ENCODE measurements around the gene LEKR1. TPM values are rescaled to one million over a fixed set of nuclear protein-coding genes. Genes with fewer than 3 reads are reported as not detected.

The LEKR1 gene
- total and polyA plus RNA-seq, 9 of the 15 experiments (the other 6 are each of a cell fraction or from before 2014, with no cell fraction given): 0.76 to 1.8 (median 1.2) TPM

DNA sequence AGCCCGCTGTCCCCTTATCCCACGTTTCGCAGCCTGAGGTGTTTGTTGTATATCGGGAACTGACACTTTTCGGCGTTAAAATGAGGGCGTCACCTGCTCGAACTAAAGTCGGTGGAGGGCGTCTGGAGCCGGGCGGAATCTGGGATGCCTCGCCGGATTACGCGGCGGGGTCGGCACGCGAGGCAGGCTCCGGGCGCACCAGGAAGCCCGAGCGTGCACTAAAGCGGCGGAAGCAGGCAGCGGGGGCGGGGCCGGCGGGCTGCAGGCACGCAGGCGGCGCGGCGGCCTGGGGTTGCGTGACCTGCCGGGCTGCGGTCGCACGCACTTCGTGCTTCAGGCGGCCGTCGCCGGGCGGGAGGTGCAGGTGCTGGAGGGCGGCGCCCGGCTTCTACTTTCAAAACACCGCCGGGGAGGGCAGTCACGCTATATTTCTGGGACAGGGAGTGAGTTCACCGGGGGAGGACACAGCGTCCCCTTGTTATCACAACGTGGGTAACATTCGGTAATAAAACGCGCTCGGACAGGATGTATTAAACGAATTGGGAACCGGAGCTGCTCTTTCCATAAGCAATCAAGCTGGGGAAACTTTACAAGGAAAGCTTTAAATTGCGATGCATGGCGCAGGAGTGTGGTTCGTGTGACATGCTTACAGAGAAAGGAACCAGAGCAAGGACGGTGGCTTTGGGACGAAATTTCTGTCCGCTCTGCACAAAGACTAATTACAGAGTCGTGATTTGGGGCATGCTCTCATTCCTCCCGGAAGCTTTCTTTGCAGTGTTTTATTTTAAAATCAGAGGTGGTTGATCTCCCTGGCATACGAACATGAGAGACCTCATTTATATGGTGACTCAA, 9.1 kb upstream of the LEKR1 start (continued):
- TF ChIP-seq, protein P1, sequence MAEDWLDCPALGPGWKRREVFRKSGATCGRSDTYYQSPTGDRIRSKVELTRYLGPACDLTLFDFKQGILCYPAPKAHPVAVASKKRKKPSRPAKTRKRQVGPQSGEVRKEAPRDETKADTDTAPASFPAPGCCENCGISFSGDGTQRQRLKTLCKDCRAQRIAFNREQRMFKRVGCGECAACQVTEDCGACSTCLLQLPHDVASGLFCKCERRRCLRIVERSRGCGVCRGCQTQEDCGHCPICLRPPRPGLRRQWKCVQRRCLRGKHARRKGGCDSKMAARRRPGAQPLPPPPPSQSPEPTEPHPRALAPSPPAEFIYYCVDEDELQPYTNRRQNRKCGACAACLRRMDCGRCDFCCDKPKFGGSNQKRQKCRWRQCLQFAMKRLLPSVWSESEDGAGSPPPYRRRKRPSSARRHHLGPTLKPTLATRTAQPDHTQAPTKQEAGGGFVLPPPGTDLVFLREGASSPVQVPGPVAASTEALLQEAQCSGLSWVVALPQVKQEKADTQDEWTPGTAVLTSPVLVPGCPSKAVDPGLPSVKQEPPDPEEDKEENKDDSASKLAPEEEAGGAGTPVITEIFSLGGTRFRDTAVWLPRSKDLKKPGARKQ (CRISPR knock-in tag; IDR thresholded peaks at IDR 0.05): peak; percentile 97
- TF ChIP-seq, protein P2, sequence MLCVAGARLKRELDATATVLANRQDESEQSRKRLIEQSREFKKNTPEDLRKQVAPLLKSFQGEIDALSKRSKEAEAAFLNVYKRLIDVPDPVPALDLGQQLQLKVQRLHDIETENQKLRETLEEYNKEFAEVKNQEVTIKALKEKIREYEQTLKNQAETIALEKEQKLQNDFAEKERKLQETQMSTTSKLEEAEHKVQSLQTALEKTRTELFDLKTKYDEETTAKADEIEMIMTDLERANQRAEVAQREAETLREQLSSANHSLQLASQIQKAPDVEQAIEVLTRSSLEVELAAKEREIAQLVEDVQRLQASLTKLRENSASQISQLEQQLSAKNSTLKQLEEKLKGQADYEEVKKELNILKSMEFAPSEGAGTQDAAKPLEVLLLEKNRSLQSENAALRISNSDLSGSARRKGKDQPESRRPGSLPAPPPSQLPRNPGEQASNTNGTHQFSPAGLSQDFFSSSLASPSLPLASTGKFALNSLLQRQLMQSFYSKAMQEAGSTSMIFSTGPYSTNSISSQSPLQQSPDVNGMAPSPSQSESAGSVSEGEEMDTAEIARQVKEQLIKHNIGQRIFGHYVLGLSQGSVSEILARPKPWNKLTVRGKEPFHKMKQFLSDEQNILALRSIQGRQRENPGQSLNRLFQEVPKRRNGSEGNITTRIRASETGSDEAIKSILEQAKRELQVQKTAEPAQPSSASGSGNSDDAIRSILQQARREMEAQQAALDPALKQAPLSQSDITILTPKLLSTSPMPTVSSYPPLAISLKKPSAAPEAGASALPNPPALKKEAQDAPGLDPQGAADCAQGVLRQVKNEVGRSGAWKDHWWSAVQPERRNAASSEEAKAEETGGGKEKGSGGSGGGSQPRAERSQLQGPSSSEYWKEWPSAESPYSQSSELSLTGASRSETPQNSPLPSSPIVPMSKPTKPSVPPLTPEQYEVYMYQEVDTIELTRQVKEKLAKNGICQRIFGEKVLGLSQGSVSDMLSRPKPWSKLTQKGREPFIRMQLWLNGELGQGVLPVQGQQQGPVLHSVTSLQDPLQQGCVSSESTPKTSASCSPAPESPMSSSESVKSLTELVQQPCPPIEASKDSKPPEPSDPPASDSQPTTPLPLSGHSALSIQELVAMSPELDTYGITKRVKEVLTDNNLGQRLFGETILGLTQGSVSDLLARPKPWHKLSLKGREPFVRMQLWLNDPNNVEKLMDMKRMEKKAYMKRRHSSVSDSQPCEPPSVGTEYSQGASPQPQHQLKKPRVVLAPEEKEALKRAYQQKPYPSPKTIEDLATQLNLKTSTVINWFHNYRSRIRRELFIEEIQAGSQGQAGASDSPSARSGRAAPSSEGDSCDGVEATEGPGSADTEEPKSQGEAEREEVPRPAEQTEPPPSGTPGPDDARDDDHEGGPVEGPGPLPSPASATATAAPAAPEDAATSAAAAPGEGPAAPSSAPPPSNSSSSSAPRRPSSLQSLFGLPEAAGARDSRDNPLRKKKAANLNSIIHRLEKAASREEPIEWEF (CRISPR knock-in tag; IDR thresholded peaks at IDR 0.05): 0 out of 2 replicates have a peak, but pooled peaks have one; percentile 36
- TF ChIP-seq ILF3 (IDR thresholded peaks at IDR 0.05; ENCODE audit: borderline replicate concordance): no peak
- TF ChIP-seq CBFA2T3 (IDR thresholded peaks at IDR 0.05): peak; percentile 2; the same call in 1 of the 2 replicates
- TF ChIP-seq, protein P3, sequence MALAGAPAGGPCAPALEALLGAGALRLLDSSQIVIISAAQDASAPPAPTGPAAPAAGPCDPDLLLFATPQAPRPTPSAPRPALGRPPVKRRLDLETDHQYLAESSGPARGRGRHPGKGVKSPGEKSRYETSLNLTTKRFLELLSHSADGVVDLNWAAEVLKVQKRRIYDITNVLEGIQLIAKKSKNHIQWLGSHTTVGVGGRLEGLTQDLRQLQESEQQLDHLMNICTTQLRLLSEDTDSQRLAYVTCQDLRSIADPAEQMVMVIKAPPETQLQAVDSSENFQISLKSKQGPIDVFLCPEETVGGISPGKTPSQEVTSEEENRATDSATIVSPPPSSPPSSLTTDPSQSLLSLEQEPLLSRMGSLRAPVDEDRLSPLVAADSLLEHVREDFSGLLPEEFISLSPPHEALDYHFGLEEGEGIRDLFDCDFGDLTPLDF (CRISPR knock-in tag; IDR thresholded peaks at IDR 0.05): peak; percentile 8; the same call in 1 of the 2 replicates
- TF ChIP-seq, protein P4, sequence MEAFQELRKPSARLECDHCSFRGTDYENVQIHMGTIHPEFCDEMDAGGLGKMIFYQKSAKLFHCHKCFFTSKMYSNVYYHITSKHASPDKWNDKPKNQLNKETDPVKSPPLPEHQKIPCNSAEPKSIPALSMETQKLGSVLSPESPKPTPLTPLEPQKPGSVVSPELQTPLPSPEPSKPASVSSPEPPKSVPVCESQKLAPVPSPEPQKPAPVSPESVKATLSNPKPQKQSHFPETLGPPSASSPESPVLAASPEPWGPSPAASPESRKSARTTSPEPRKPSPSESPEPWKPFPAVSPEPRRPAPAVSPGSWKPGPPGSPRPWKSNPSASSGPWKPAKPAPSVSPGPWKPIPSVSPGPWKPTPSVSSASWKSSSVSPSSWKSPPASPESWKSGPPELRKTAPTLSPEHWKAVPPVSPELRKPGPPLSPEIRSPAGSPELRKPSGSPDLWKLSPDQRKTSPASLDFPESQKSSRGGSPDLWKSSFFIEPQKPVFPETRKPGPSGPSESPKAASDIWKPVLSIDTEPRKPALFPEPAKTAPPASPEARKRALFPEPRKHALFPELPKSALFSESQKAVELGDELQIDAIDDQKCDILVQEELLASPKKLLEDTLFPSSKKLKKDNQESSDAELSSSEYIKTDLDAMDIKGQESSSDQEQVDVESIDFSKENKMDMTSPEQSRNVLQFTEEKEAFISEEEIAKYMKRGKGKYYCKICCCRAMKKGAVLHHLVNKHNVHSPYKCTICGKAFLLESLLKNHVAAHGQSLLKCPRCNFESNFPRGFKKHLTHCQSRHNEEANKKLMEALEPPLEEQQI (IDR thresholded peaks at IDR 0.05): peak; percentile 37; the same call in 1 of the 2 replicates
- TF ChIP-seq, protein P5, sequence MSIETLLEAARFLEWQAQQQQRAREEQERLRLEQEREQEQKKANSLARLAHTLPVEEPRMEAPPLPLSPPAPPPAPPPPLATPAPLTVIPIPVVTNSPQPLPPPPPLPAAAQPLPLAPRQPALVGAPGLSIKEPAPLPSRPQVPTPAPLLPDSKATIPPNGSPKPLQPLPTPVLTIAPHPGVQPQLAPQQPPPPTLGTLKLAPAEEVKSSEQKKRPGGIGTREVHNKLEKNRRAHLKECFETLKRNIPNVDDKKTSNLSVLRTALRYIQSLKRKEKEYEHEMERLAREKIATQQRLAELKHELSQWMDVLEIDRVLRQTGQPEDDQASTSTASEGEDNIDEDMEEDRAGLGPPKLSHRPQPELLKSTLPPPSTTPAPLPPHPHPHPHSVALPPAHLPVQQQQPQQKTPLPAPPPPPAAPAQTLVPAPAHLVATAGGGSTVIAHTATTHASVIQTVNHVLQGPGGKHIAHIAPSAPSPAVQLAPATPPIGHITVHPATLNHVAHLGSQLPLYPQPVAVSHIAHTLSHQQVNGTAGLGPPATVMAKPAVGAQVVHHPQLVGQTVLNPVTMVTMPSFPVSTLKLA (conservative IDR thresholded peaks at IDR 0.05): peak; percentile 31 to 38; a peak in 1 of 4 replicates
- no peak for TF ChIP-seq FOXJ2 (tag; IDR thresholded peaks at IDR 0.05)
- TF ChIP-seq EHMT2 (IDR thresholded peaks at IDR 0.05): no peak
- TF ChIP-seq NRF1 (conservative IDR thresholded peaks at IDR 0.05 in 1 of 2, IDR thresholded peaks at IDR 0.05 in 1 of 2): peak in 1 of 2 experiments; percentile 50; a peak in 2 of 4 replicates
- TF ChIP-seq FOXK2 (conservative IDR thresholded peaks at IDR 0.05 in 1 of 2, IDR thresholded peaks at IDR 0.05 in 1 of 2; ENCODE audit: low read depth in 2 of 2): no peak

Measured in K562 (cell line).